Vagina (tissue), 2 donors: ENCODE measurements around the gene RBPJ.

Source experiments
- CTCF ChIP-seq, 3 experiments: fragments of 450-650 bp in 2 of 3; fragments of 200-600 bp in 1 of 3; sonication (generic) in 1 of 3; IDR thresholded peaks; one replicate each; pipeline ENCODE4 v1.5.1; 2017 to 2019; ENCODE audit warnings: antibody characterized with exemption in 3 of 3, mild to moderate bottlenecking in 2 of 3, moderate library complexity in 2 of 3
- POLR2A ChIP-seq, 2 donors: fragments of 450-650 bp; IDR thresholded peaks; one replicate each; pipeline ENCODE4 v1.6.1; 2017; ENCODE audit warnings: antibody characterized with exemption in 2 of 2, mild to moderate bottlenecking in 2 of 2, moderate library complexity in 2 of 2
- POLR2AphosphoS5 ChIP-seq, 2 donors: sonication (generic); formaldehyde crosslinking; IDR thresholded peaks; one replicate each; pipeline ENCODE4 v1.9.0; 2017; ENCODE audit warnings: antibody characterized with exemption in 2 of 2, mild to moderate bottlenecking in 2 of 2, low read depth in 1 of 2; ENCODE audit not compliant: insufficient read depth in 1 of 2

GRCh38 chr4:26296021-26296420 lies 24.8 kb upstream of the RBPJ start:
- no peak for TF ChIP-seq CTCF (IDR thresholded peaks at IDR 0.05)
- no peak for TF ChIP-seq POLR2A (IDR thresholded peaks at IDR 0.05)
- TF ChIP-seq POLR2AphosphoS5 (IDR thresholded peaks at IDR 0.05; ENCODE audit: insufficient read depth in 1 of 2, low read depth in 1 of 2) = no peak
